HG03565 (cell line): ENCODE measurements around the gene GABRR1.

ENCODE experiments used
- ATAC-seq: cut with Tn5 transposase; IDR thresholded peaks from one replicate; pipeline ENCODE4 v1.9.1; 2021; ENCODE audit warnings: mild to moderate bottlenecking, moderate library complexity; ENCODE audit not compliant: unreplicated experiment

GABRR1 gene

GRCh38 chr6:89216411-89216810 lies 747 bp downstream of the GABRR1 start:
- ATAC-seq, result no peak

GRCh38 chr6:89215391-89215790 lies 1.8 kb downstream of the GABRR1 start:
- ATAC-seq, result no peak

- no peak for ATAC-seq
Measured at GRCh38 chr6:89214197-89214596, 3.0 kb downstream of the GABRR1 start.

- no peak for ATAC-seq
Measured at GRCh38 chr6:89212472-89212871, 4.7 kb downstream of the GABRR1 start.

- no peak for ATAC-seq
Measured at GRCh38 chr6:89209457-89209856, 7.7 kb downstream of the GABRR1 start.

- ATAC-seq, result no peak
Measured at GRCh38 chr6:89208551-89208950, 8.6 kb downstream of the GABRR1 start.

GRCh38 chr6:89205819-89206218 lies 11.3 kb downstream of the GABRR1 start:
- ATAC-seq, result no peak

GRCh38 chr6:89204096-89204495 lies 13.1 kb downstream of the GABRR1 start:
- ATAC-seq, result no peak

- no peak for ATAC-seq
Measured at GRCh38 chr6:89200706-89201215, 16.4 kb downstream of the GABRR1 start.

- no peak for ATAC-seq
Measured at GRCh38 chr6:89199579-89199978, 17.6 kb downstream of the GABRR1 start.

- ATAC-seq, result no peak
Measured at GRCh38 chr6:89198235-89198634, 18.9 kb downstream of the GABRR1 start.

- no peak for ATAC-seq
Measured at GRCh38 chr6:89197141-89197540, 20.0 kb downstream of the GABRR1 start.

- ATAC-seq, result no peak
Measured at GRCh38 chr6:89194559-89194958, 22.6 kb downstream of the GABRR1 start.

GRCh38 chr6:89190741-89191140 lies 26.4 kb downstream of the GABRR1 start:
- ATAC-seq, result no peak

GRCh38 chr6:89187504-89187903 lies 29.7 kb downstream of the GABRR1 start:
- no peak for ATAC-seq

- no peak for ATAC-seq
Measured at GRCh38 chr6:89186762-89187161, 30.4 kb downstream of the GABRR1 start.

GRCh38 chr6:89184344-89184743 lies 32.8 kb downstream of the GABRR1 start:
- ATAC-seq, result no peak

- ATAC-seq, result no peak
Measured at GRCh38 chr6:89183294-89183693, 33.9 kb downstream of the GABRR1 start.

GRCh38 chr6:89180971-89181370 lies 36.2 kb downstream of the GABRR1 start:
- no peak for ATAC-seq

GRCh38 chr6:89180112-89180511 lies 37.0 kb downstream of the GABRR1 start:
- ATAC-seq, result no peak

GRCh38 chr6:89173634-89174033 lies 43.5 kb downstream of the GABRR1 start:
- ATAC-seq, result no peak

GRCh38 chr6:89172131-89172530 lies 45.0 kb downstream of the GABRR1 start:
- no peak for ATAC-seq

GRCh38 chr6:89162047-89162371 lies 55.1 kb downstream of the GABRR1 start:
- no peak for ATAC-seq
